ENCODE measurements around the gene FZR1. TPM values are rescaled to one million over a fixed set of nuclear protein-coding genes. Genes with fewer than 3 reads are reported as not detected.
A peak's percentile ranks its signal among the peaks of the same experiment; 100 is the strongest.

FZR1 gene
- total and polyA plus RNA-seq, 3 donors from 2014 or later: 91.2 to 123 (median 95.1) TPM

DNA sequence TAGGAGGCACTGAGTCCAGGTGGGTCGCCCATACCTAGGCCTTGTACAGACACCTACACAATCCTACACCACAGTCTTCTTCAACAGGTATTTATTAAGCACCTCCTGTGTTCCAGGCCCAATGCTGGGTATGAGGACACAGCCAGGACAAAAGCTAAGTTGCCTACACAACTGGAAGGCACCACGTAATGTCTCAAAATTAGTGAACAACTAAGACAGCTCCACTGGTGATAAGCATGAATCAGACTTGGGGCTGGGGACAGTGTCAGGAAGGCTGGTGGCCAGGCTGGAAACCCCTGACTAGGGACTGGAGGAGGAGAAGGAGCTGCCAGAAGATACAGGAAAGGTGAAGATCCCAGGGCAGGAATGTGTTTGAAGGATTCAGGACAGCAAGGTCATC is 28.2 kb upstream of the FZR1 start:
- no peak for DNase-seq
- TF ChIP-seq, protein P1, sequence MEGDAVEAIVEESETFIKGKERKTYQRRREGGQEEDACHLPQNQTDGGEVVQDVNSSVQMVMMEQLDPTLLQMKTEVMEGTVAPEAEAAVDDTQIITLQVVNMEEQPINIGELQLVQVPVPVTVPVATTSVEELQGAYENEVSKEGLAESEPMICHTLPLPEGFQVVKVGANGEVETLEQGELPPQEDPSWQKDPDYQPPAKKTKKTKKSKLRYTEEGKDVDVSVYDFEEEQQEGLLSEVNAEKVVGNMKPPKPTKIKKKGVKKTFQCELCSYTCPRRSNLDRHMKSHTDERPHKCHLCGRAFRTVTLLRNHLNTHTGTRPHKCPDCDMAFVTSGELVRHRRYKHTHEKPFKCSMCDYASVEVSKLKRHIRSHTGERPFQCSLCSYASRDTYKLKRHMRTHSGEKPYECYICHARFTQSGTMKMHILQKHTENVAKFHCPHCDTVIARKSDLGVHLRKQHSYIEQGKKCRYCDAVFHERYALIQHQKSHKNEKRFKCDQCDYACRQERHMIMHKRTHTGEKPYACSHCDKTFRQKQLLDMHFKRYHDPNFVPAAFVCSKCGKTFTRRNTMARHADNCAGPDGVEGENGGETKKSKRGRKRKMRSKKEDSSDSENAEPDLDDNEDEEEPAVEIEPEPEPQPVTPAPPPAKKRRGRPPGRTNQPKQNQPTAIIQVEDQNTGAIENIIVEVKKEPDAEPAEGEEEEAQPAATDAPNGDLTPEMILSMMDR (IDR thresholded peaks at IDR 0.05): no peak
- TF ChIP-seq POLR2A (IDR thresholded peaks at IDR 0.05): no peak
- no peaks in the 10 kb centered on the region for H3K36me3 ChIP-seq (ENCODE audit: low read depth, missing control alignments)
- H3K4me3 ChIP-seq: no peak overlapping the region
- no peaks in the 10 kb centered on the region for H3K4me1 ChIP-seq
- WGBS, 2 donors: 88 to 90% methylated on average over 2 of the region's 2 CpGs
- H3K27ac ChIP-seq: no peak overlapping the region
- intact Hi-C loops (cut with DNase I; ENCODE audit: low total_unique reads): no loop called here
- H3K27me3 ChIP-seq: no peaks in the 10 kb centered on the region
- no peaks in the 10 kb centered on the region for H3K9me3 ChIP-seq

DNA sequence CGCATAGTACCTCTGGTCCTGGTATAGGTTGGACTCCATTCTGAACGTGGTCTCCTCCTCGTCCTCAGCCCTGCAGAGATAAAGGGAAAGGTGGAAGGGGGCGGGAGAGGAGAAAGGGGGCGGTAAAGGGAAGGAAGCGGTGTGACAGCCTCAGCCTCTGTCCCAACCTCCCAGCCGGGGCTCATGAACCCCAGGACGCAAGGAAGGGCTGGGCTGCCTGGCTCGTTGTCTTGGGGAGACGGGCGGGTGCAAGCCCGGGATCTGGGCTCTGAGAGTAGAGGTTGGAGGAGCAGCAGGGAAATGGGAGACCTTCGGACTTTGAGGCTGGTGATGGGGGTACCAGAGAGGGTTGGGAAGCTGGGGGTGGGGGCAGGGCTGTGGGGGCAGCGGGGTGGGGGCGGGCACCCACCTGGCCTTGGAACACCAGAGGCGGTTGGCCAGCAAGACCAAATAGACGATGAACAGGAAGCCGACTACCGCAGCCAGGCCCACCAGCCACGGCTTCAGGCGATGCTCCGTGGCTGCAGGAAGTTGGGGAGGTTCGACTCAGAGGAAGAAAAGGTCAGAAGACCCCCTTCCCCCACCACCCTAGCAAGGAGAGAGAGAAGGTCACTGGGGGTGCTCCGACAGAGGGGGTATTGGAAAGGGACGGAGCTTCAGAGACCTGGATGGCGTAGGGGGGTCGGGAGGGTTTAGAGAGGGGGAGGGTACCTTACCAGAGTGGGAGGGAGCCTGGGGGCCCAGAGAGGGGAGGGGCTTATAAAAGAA is 27.5 kb upstream of the FZR1 start:
- no peak overlapping the region for H3K4me3 ChIP-seq
- no peaks in the 10 kb centered on the region for H3K27me3 ChIP-seq
- no peak for TF ChIP-seq POLR2A (IDR thresholded peaks at IDR 0.05)
- TF ChIP-seq, protein P1 (IDR thresholded peaks at IDR 0.05): no peak
- no peak for DNase-seq
- no peaks in the 10 kb centered on the region for H3K9me3 ChIP-seq
- no peaks in the 10 kb centered on the region for H3K4me1 ChIP-seq
- H3K36me3 ChIP-seq (ENCODE audit: low read depth, missing control alignments): no peaks in the 10 kb centered on the region
- intact Hi-C loops (cut with DNase I; ENCODE audit: low total_unique reads): no loop called here
- WGBS, 2 donors: 28 to 34% methylated on average over 24 to 27 of the region's 27 CpGs
- no peak overlapping the region for H3K27ac ChIP-seq

DNA sequence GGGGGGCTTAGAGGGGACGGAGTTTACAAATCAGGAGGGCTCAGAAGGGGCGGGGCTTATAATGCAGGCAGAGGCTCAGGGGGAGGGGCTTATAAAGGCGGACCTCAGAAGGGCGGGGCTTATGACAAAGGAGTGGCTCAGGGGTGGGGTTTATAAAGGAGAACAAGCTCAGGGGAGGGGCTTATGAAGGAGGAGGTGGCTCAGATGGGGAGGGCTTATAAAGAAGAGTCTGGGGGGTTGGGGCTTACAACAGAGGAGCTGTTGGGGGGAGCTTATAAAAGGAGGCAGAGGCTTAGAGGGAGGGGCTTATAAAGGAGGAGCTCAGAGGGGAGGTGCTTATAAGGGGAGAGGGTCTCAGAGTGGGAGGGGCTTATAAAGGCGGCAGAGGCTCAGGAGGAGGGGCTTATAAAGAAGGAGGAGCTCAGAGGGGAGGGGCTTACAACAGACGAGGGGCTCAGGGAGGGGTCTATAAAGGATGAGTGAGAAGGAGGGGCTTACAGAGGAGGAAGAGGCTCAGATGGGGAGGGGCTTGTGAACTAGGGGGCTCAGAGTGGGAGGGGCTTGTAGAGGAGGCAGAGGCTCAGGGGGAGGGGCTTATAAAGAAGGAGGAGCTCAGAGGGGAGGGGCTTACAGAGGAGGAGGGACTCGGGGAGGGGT is 26.8 kb upstream of the FZR1 start:
- H3K36me3 ChIP-seq (ENCODE audit: low read depth, missing control alignments): no peaks in the 10 kb centered on the region
- H3K4me3 ChIP-seq: no peak overlapping the region
- H3K27me3 ChIP-seq: no peaks in the 10 kb centered on the region
- intact Hi-C loops (cut with DNase I; ENCODE audit: low total_unique reads): no loop called here
- peak; percentile 74 for DNase-seq
- H3K27ac ChIP-seq: no peak overlapping the region
- H3K4me1 ChIP-seq: no peaks in the 10 kb centered on the region
- no peaks in the 10 kb centered on the region for H3K9me3 ChIP-seq
- no peak for TF ChIP-seq POLR2A (IDR thresholded peaks at IDR 0.05)
- TF ChIP-seq, protein P1 (IDR thresholded peaks at IDR 0.05): no peak
- 32 to 38% methylated on average over 7 of the region's 7 CpGs for WGBS, 2 donors

DNA sequence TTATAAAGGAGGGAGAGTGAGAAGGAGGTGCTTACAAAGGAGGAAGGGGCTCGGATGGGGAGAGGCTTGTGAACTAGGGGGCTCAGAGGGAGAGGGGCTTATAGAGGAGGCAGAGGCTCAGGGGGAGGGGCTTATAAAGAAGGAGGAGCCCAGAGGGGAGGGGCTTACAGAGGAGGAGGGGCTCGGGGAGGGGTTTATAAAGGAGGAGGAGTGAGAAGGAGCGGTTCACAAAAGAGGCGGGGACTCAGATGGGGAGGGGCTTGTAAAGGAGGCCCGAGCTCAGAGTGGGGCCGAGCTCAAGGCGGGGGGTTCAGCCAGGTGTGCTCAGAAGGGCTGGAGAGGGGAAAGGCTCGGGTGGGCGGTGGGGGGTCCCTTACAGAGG is 26.3 kb upstream of the FZR1 start:
- 19 to 39% methylated on average over 9 of the region's 9 CpGs for WGBS, 2 donors

More for the DNA sequence above, 26.3 kb upstream of the FZR1 start:
- H3K4me1 ChIP-seq: no peaks in the 10 kb centered on the region
- no peaks in the 10 kb centered on the region for H3K9me3 ChIP-seq
- H3K27me3 ChIP-seq: no peaks in the 10 kb centered on the region
- no peak for DNase-seq
- H3K27ac ChIP-seq: no peak overlapping the region
- no peaks in the 10 kb centered on the region for H3K36me3 ChIP-seq (ENCODE audit: low read depth, missing control alignments)
- intact Hi-C loops (cut with DNase I; ENCODE audit: low total_unique reads): no loop called here
- TF ChIP-seq, protein P1 (IDR thresholded peaks at IDR 0.05): no peak
- TF ChIP-seq POLR2A (IDR thresholded peaks at IDR 0.05): no peak
- H3K4me3 ChIP-seq: no peak overlapping the region

All from testis (tissue), 3 donors.